ENCODE results near the gene ABAT. TPM values are rescaled to one million over a fixed set of nuclear protein-coding genes. Genes with fewer than 3 reads are reported as not detected.
"Not testable (repeated sequence)": the region's sequence is repeated elsewhere in the genome, so short reads cannot be mapped to it uniquely, and the experiment has no call there.

The ABAT gene
- total RNA-seq, 1 experiment from 2014 or later: 0.16 TPM

- DNase-seq: peak; percentile 18
- peaks cover 63% of the 10 kb centered on the region for H3K36me3 ChIP-seq
These were observed 123.7 kb downstream of the ABAT start for GRCh38 chr16:8798174-8798527.

GRCh38 chr16:8798535-8799157, 124.2 kb downstream of the ABAT start:
- Histone ChIP-seq H3K4me3 (peak overlapping the region; percentile 98), H3K9me3 (no peaks in the 10 kb centered on the region), H3K27me3 (no peaks in the 10 kb centered on the region), H3K36me3 (peaks cover 68% of the 10 kb centered on the region)
- DNase-seq: no peak

More at GRCh38 chr16:8798174-8798527, 123.7 kb downstream of the ABAT start:
- Histone ChIP-seq H3K9me3 (no peaks in the 10 kb centered on the region), H3K27me3 (no peaks in the 10 kb centered on the region), H3K4me3 (peak overlapping the region; percentile 98)

- Histone ChIP-seq H3K36me3 (peaks cover 89% of the 10 kb centered on the region), H3K4me3 (no peak overlapping the region), H3K27me3 (no peaks in the 10 kb centered on the region), H3K9me3 (no peaks in the 10 kb centered on the region)
- no peak for DNase-seq
These were observed 127.3 kb downstream of the ABAT start for GRCh38 chr16:8801701-8802100.

GRCh38 chr16:8803733-8804132, 129.3 kb downstream of the ABAT start:
- not testable (repeated sequence) for H3K27me3 ChIP-seq, H3K9me3 ChIP-seq, DNase-seq, H3K4me3 ChIP-seq
- H3K36me3 ChIP-seq: peaks cover 98% of the 10 kb centered on the region

GRCh38 chr16:8804313-8804712, 129.9 kb downstream of the ABAT start:
- H3K9me3 ChIP-seq: no peaks in the 10 kb centered on the region
- H3K36me3 ChIP-seq: peaks cover 98% of the 10 kb centered on the region
- no peak for DNase-seq
- no peak overlapping the region for H3K4me3 ChIP-seq
- H3K27me3 ChIP-seq: no peaks in the 10 kb centered on the region

GRCh38 chr16:8806272-8806983, 132.0 kb downstream of the ABAT start:
- Histone ChIP-seq H3K36me3 (peaks cover 98% of the 10 kb centered on the region), H3K9me3 (no peaks in the 10 kb centered on the region), H3K4me3 (no peak overlapping the region), H3K27me3 (no peaks in the 10 kb centered on the region)
- DNase-seq: no peak

GRCh38 chr16:8807189-8807588, 132.8 kb downstream of the ABAT start:
- DNase-seq: no peak
- peaks cover 98% of the 10 kb centered on the region for H3K36me3 ChIP-seq
- H3K9me3 ChIP-seq: no peaks in the 10 kb centered on the region
- no peak overlapping the region for H3K4me3 ChIP-seq
- H3K27me3 ChIP-seq: no peaks in the 10 kb centered on the region

GRCh38 chr16:8808009-8808408, 133.6 kb downstream of the ABAT start:
- Histone ChIP-seq H3K36me3 (peaks cover 98% of the 10 kb centered on the region), H3K9me3 (no peaks in the 10 kb centered on the region)

GRCh38 chr16:8808613-8809353, 134.4 kb downstream of the ABAT start:
- Histone ChIP-seq H3K27me3 (no peaks in the 10 kb centered on the region), H3K9me3 (no peaks in the 10 kb centered on the region), H3K4me3 (no peak overlapping the region), H3K36me3 (peaks cover 96% of the 10 kb centered on the region)
- no peak for DNase-seq

More at GRCh38 chr16:8808009-8808408, 133.6 kb downstream of the ABAT start:
- no peak for DNase-seq
- Histone ChIP-seq H3K4me3 (no peak overlapping the region), H3K27me3 (no peaks in the 10 kb centered on the region)

GRCh38 chr16:8812162-8812843, 137.9 kb downstream of the ABAT start:
- Histone ChIP-seq H3K4me3 (no peak overlapping the region), H3K36me3 (peaks cover 98% of the 10 kb centered on the region), H3K9me3 (no peaks in the 10 kb centered on the region), H3K27me3 (no peaks in the 10 kb centered on the region)
- no peak for DNase-seq

GRCh38 chr16:8814095-8814806, 139.8 kb downstream of the ABAT start:
- no peak overlapping the region for H3K4me3 ChIP-seq
- H3K36me3 ChIP-seq: peaks cover 95% of the 10 kb centered on the region
- no peak for DNase-seq
- no peaks in the 10 kb centered on the region for H3K9me3 ChIP-seq
- H3K27me3 ChIP-seq: no peaks in the 10 kb centered on the region

GRCh38 chr16:8816967-8817655, 142.7 kb downstream of the ABAT start:
- Histone ChIP-seq H3K27me3 (no peaks in the 10 kb centered on the region), H3K4me3 (no peak overlapping the region), H3K9me3 (no peaks in the 10 kb centered on the region), H3K36me3 (peaks cover 92% of the 10 kb centered on the region)
- no peak for DNase-seq

GRCh38 chr16:8818504-8819270, 144.3 kb downstream of the ABAT start:
- no peak overlapping the region for H3K4me3 ChIP-seq
- H3K9me3 ChIP-seq: no peaks in the 10 kb centered on the region
- no peak for DNase-seq
- peaks cover 93% of the 10 kb centered on the region for H3K36me3 ChIP-seq
- no peaks in the 10 kb centered on the region for H3K27me3 ChIP-seq

- no peak for DNase-seq
- no peak overlapping the region for H3K4me3 ChIP-seq
- H3K27me3 ChIP-seq: no peaks in the 10 kb centered on the region
- H3K9me3 ChIP-seq: no peaks in the 10 kb centered on the region
- peaks cover 94% of the 10 kb centered on the region for H3K36me3 ChIP-seq
These were observed 145.1 kb downstream of the ABAT start for GRCh38 chr16:8819411-8820034.

- Histone ChIP-seq H3K36me3 (peaks cover 89% of the 10 kb centered on the region), H3K9me3 (no peaks in the 10 kb centered on the region), H3K27me3 (no peaks in the 10 kb centered on the region), H3K4me3 (no peak overlapping the region)
- no peak for DNase-seq
These were observed 148.0 kb downstream of the ABAT start for GRCh38 chr16:8822403-8822802.
